Lower lobe of right lung (tissue), 2 donors: ENCODE data around the gene SBNO1. TPM values are rescaled to one million over a fixed set of nuclear protein-coding genes. Genes with fewer than 3 reads are reported as not detected.

Source experiments
- ATAC-seq, 2 donors: fragments of 200-7000 bp; cut with Tn5 transposase; one replicate each; pipeline ENCODE4 v1.9.1; 2020 to 2022; ENCODE audit warnings: mild to moderate bottlenecking in 2 of 2, moderate library complexity in 2 of 2
- DNase-seq: peaks from one replicate; pipeline ENCODE4 v3.0.0-alpha.2; 2020
- H3K27ac ChIP-seq: fragments of 200-600 bp; one replicate; pipeline ENCODE4 v1.8.0; 2022
- H3K27me3 ChIP-seq: fragments of 200-600 bp; one replicate; pipeline ENCODE4 v1.8.0; 2022; ENCODE audit warnings: low read depth
- H3K36me3 ChIP-seq: fragments of 200-600 bp; one replicate; pipeline ENCODE4 v1.8.0; 2022; ENCODE audit warnings: mild to moderate bottlenecking
- H3K4me1 ChIP-seq: fragments of 200-600 bp; one replicate; pipeline ENCODE4 v1.8.0; 2022
- H3K4me3 ChIP-seq: fragments of 200-600 bp; one replicate; pipeline ENCODE4 v1.8.0; 2022; ENCODE audit warnings: mild to moderate bottlenecking
- H3K9me3 ChIP-seq: fragments of 200-600 bp; one replicate; pipeline ENCODE4 v1.8.0; 2022
- intact Hi-C: fragments of 100-400 bp; cut with DNase I; formaldehyde crosslinking; loops from one replicate; pipeline ENCODE4 v1.11.0; 2022
- total RNA-seq: library from RNA; stranded (reverse); fragmentation: NEBNext Ultra II Directional; extraction: Animal tissue kit (Norgen Biotek cat#: 25700); gene quantifications from one replicate; pipeline ENCODE4 v1.2.1, GENCODE V29; 2021
- TF ChIP-seq, protein P1 (sequence below): fragments of 200-600 bp; IDR thresholded peaks from one replicate; pipeline ENCODE4 v1.8.0; 2022; ENCODE audit warnings: antibody characterized with exemption, mild to moderate bottlenecking
- donor health status: DM: no; HTN: yes; CAD: no; lungs with severe emphysema.

The SBNO1 gene
- total RNA-seq, 1 donor from 2014 or later: 28.2 TPM

DNA sequence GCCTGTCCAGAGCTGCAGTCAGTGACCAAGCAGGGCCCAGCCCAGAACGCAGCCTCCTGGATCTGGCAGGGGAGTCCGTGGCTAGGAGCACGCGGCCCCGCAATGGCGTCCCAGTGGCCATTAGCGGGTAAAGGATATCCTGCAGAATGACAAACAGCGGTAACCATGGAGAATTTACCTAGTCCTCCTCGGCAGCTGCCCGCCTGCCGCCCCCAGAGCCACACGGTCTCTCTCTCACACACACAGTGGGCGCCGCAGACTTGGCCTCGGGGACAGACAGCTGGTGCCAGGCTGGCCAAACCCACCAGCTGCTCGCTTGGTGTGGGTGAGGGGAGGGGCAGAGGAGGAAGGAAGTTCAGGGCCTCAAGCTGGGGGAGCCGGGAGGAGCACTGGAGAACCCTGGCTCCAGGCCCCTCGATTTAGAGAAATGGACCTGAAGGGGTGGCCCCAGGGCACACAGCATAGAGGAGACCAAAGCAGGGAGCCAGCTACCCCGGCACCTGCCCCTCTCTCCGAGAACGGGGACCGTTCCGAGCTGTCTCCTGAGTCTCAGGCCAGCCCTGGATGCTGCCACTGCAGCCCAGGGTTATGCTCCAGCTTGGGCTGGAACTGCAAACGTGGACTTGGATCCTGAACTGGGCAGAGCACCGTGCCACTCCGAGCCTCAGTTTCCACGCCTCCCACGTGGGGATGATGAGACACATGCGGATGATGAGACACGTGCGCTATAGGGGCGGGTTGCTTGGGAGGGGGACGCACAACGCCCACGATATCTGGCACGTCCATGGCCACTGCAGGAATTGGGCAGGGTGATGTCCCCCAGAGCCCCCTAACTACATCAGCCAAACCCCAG lies 96.4 kb downstream of the SBNO1 start:
- no peaks in the 10 kb centered on the region for H3K9me3 ChIP-seq
- peaks cover 32% of the 10 kb centered on the region for H3K36me3 ChIP-seq
- H3K27ac ChIP-seq: peak overlapping the region; percentile 76
- ATAC-seq: peak in 1 of 2 donors; percentile 17
- intact Hi-C loops: no loop called here
- peaks cover 35% of the 10 kb centered on the region for H3K4me1 ChIP-seq
- DNase-seq: peak; percentile 64
- peak overlapping the region; percentile 77 for H3K4me3 ChIP-seq
- TF ChIP-seq, protein P1, sequence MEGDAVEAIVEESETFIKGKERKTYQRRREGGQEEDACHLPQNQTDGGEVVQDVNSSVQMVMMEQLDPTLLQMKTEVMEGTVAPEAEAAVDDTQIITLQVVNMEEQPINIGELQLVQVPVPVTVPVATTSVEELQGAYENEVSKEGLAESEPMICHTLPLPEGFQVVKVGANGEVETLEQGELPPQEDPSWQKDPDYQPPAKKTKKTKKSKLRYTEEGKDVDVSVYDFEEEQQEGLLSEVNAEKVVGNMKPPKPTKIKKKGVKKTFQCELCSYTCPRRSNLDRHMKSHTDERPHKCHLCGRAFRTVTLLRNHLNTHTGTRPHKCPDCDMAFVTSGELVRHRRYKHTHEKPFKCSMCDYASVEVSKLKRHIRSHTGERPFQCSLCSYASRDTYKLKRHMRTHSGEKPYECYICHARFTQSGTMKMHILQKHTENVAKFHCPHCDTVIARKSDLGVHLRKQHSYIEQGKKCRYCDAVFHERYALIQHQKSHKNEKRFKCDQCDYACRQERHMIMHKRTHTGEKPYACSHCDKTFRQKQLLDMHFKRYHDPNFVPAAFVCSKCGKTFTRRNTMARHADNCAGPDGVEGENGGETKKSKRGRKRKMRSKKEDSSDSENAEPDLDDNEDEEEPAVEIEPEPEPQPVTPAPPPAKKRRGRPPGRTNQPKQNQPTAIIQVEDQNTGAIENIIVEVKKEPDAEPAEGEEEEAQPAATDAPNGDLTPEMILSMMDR: no peak
- no peaks in the 10 kb centered on the region for H3K27me3 ChIP-seq

DNA sequence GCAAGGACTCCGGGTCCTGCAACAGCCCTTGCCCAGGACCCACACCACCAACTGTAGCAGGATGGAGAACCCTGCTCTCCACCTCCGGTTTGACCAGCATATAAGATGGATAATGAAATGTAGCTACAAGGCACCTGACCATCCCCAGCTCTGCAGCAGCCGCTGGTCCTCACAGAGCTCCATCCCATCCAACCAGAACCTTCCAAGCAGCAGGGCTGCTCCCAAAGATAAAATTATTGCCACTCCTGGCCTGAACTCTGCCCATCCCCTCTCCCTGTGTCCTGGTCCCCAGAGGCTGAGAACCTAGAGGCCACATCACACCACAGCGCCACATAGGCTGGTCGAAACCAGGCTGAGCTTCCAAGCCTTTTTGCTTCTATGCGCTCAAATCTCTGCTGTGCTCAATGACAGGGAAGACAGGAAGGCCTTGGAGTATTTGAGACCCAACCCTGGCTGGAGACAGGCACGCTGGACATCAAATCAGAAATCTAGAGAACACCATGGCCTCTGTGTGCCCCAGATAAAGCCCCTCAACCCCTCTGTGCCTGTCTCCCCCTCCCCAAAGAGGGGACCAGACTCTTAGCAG lies 97.2 kb downstream of the SBNO1 start:
- ATAC-seq: no peak

DNA sequence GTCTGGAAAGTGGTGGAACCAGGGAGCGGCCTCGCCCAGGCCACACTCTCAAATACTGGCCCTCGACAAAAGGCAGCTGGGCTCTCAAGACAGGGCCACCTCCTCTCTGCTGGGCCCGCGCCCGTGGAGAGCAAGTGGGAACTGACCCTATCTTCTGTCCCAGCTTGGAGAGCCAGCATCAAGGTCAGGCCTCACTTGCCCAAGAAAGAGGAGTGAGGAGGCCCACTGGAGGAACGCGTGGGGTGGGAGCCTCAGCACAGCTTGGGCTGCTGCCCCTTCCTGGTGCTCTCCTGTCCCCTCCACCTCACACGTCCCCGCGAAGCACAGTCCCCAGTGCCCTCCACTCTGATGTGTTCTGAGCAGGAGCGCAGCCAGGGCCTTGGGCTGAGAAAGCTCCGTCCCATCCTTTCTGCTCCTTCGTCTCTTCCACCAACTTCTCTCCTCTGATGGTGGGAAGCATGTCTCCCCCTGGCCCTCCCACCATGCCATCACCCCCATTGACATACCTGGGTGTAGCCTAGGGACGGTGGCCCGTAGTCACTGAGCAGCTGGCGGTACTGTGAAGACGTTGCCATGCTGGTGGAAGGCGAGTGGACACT lies 97.9 kb downstream of the SBNO1 start:
- intact Hi-C loops: no loop called here
- no peak for DNase-seq
- Histone ChIP-seq H3K4me3 (no peak overlapping the region), H3K9me3 (no peaks in the 10 kb centered on the region), H3K36me3 (peaks cover 46% of the 10 kb centered on the region), H3K27ac (no peak overlapping the region), H3K27me3 (no peaks in the 10 kb centered on the region), H3K4me1 (peaks cover 29% of the 10 kb centered on the region)
- TF ChIP-seq, protein P1: no peak
- no peak for ATAC-seq

More for the DNA sequence above, 97.2 kb downstream of the SBNO1 start:
- TF ChIP-seq, protein P1: no peak
- intact Hi-C loops: no loop called here
- Histone ChIP-seq H3K27me3 (no peaks in the 10 kb centered on the region), H3K4me1 (peaks cover 34% of the 10 kb centered on the region), H3K4me3 (no peak overlapping the region), H3K9me3 (no peaks in the 10 kb centered on the region), H3K27ac (peak overlapping the region; percentile 76), H3K36me3 (peaks cover 40% of the 10 kb centered on the region)
- no peak for DNase-seq

DNA sequence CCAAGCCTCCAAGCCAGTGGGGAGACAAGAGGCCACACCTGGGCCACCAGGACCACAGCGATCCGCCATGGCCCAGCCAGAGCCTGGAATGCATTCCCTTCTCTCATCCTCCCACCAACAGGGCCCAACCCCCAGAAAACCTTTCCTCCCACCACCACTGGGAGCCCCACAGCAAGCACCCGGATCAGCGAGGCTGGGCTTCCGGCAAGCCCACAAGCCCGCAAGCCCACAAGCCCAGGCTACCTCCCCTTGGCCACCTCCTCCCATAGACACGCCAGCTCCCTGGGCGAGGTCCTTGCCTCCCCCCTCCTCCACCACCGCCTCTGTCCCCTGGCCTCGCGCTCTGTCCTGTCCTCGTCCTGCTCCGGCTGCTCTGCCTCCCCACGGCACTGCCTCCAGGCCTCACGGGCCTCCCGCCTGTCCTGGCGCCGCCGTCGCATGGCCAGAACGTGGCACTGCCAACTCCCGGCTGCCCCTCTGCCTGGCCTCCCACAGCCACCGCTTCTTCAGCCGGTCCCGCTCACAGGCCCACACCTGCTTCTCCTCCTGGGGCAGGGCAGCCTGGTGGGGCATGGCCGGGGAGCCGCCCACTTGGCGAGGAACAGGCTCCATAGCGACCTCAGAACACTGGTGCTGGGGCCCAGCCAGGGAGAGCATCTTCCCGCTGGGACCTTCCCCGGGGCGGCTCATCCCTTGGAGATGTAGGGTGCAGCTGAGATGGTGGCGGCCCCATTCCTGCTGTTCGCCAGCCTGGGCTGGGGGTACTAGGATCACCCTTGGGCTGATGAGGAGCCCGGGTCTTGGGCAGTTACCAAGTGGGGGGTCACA lies 98.6 kb downstream of the SBNO1 start:
- peaks cover 53% of the 10 kb centered on the region for H3K36me3 ChIP-seq
- no peaks in the 10 kb centered on the region for H3K27me3 ChIP-seq
- TF ChIP-seq, protein P1: no peak
- no peaks in the 10 kb centered on the region for H3K9me3 ChIP-seq
- peaks cover 29% of the 10 kb centered on the region for H3K4me1 ChIP-seq
- ATAC-seq: no peak
- intact Hi-C loops: no loop called here
- DNase-seq: peak; percentile 39
- no peak overlapping the region for H3K27ac ChIP-seq
- no peak overlapping the region for H3K4me3 ChIP-seq

- Histone ChIP-seq H3K4me3 (no peak overlapping the region), H3K27ac (no peak overlapping the region), H3K4me1 (peaks cover 21% of the 10 kb centered on the region), H3K9me3 (no peaks in the 10 kb centered on the region), H3K36me3 (peaks cover 68% of the 10 kb centered on the region), H3K27me3 (no peaks in the 10 kb centered on the region)
- intact Hi-C loops: no loop called here
- DNase-seq: no peak
- TF ChIP-seq, protein P1: no peak
- ATAC-seq: no peak
Observed at GRCh38 chr12:123264642-123265041, 100.0 kb downstream of the SBNO1 start.
